ENCODE measurements around the gene PRR23E. TPM values are rescaled to one million over a fixed set of nuclear protein-coding genes. Genes with fewer than 3 reads are reported as not detected.

The PRR23E gene
- total and polyA plus RNA-seq, 2 donors (not counting 3 experiments of a cell fraction or from before 2014, with no cell fraction given) = not detected

DNA sequence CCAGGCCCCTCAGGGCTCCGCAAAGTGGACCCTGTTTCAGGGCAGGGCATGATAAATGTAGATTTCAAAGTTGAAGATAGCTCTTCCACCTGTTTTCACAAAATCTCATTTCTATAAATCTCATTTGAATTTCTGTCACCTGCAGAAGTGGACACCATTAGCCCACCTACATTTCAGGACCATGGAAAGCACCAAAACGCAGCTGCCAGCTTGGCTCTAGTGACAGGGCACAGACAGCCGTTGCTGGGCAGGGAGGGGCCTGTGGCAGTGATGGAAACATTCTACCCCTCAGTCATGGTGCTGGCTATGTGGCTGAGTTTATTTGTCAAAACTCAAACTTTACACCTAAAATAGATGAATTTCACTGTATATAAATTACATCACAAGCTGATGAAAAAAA is 40.4 kb downstream of the PRR23E start:
- no TSS peak for BruUV-seq (replicated peaks)
- Histone ChIP-seq H3K9me1 (replicated peaks; ENCODE audit: control insufficient read depth, extremely low read depth, insufficient read depth, low read length) (no peaks in the 10 kb centered on the region), H4K20me1 (replicated peaks; ENCODE audit: control insufficient read depth, extremely low read depth, insufficient read depth, low read length) (no peaks in the 10 kb centered on the region), H3K9me3 (replicated peaks; ENCODE audit: control insufficient read depth, insufficient read depth, low read length) (no peaks in the 10 kb centered on the region), H3K4me3 (replicated peaks in 1 of 3; ENCODE audit: insufficient read depth in 1 of 3, low read depth in 1 of 3, low read length in 3 of 3) (no peak overlapping the region), H3K4me1 (ENCODE audit: control insufficient read depth, extremely low read depth, insufficient read depth, low read length) (no peaks in the 10 kb centered on the region), H3K4me2 (ENCODE audit: insufficient read depth, low read length) (no peak overlapping the region), H2AFZ (ENCODE audit: low read depth, low read length) (no peak overlapping the region), H3K27ac (ENCODE audit: insufficient read depth, low read depth, low read length) (no peak overlapping the region), H3K36me3 (ENCODE audit: control insufficient read depth in 2 of 2, extremely low read depth in 1 of 2, insufficient read depth in 2 of 2, low read length in 2 of 2) (no peaks in the 10 kb centered on the region), H3K9ac (replicated peaks; ENCODE audit: extremely low read depth, insufficient read depth, low read length) (no peak overlapping the region), H3K79me2 (ENCODE audit: control insufficient read depth, insufficient read depth, low read length) (no peaks in the 10 kb centered on the region), H3K27me3 (ENCODE audit: control insufficient read depth in 2 of 2, insufficient read depth in 2 of 2, low read length in 2 of 2) (no peaks in the 10 kb centered on the region)
- ChIA-PET CTCF (no interaction called here), POLR2A (no interaction called here)
- no peak for FAIRE-seq
- dilution Hi-C loops (cut with MboI; ENCODE audit: extremely low pct_ligation_motif_present, low sequenced_read_pairs) = no loop called here
- intact Hi-C loops (cut with micrococcal nuclease) = no loop called here
- DNase-seq (ENCODE audit: low read depth, low spot score) = no peak
- TF ChIP-seq, protein P1, sequence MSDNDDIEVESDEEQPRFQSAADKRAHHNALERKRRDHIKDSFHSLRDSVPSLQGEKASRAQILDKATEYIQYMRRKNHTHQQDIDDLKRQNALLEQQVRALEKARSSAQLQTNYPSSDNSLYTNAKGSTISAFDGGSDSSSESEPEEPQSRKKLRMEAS (IDR thresholded peaks at IDR 0.05; ENCODE audit: insufficient read depth, insufficient read length) = no peak
- TF ChIP-seq EZH2 (IDR thresholded peaks at IDR 0.05; ENCODE audit: borderline replicate concordance, low read depth, low read length, severe bottlenecking) (no peak), POLR2A (IDR thresholded peaks at IDR 0.05; ENCODE audit: low read depth, low read length) (no peak), MYC (IDR thresholded peaks at IDR 0.05; ENCODE audit: low read depth, low read length) (no peak)

DNA sequence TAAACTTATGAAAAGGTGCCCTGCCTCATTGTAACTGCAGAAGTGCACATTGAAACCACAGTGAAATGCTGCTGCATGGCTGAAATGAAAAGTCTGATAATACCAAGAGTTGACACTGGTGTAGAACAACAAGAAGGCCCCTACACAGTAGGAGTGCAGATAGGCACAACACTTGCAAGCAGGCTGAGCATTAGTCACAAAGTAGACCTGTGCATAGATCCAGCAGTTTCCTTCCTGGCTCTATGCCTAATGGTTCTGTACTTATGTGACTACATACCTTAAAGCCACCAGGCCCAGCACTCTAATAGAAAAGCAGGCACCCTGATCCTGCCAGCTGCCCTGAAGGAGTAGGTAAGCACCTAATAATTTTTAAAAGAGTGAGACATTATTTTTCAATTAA is 41.8 kb downstream of the PRR23E start:
- Histone ChIP-seq H4K20me1 (replicated peaks; ENCODE audit: control insufficient read depth, extremely low read depth, insufficient read depth, low read length) (no peaks in the 10 kb centered on the region), H3K9me3 (replicated peaks; ENCODE audit: control insufficient read depth, insufficient read depth, low read length) (no peaks in the 10 kb centered on the region), H3K36me3 (ENCODE audit: control insufficient read depth in 2 of 2, extremely low read depth in 1 of 2, insufficient read depth in 2 of 2, low read length in 2 of 2) (no peaks in the 10 kb centered on the region), H3K79me2 (ENCODE audit: control insufficient read depth, insufficient read depth, low read length) (no peaks in the 10 kb centered on the region), H3K9ac (replicated peaks; ENCODE audit: extremely low read depth, insufficient read depth, low read length) (no peak overlapping the region), H2AFZ (ENCODE audit: low read depth, low read length) (no peak overlapping the region), H3K27me3 (ENCODE audit: control insufficient read depth in 2 of 2, insufficient read depth in 2 of 2, low read length in 2 of 2) (no peaks in the 10 kb centered on the region), H3K4me3 (replicated peaks in 1 of 3; ENCODE audit: insufficient read depth in 1 of 3, low read depth in 1 of 3, low read length in 3 of 3) (no peak overlapping the region), H3K4me1 (ENCODE audit: control insufficient read depth, extremely low read depth, insufficient read depth, low read length) (no peaks in the 10 kb centered on the region), H3K4me2 (ENCODE audit: insufficient read depth, low read length) (no peak overlapping the region), H3K27ac (ENCODE audit: insufficient read depth, low read depth, low read length) (no peak overlapping the region), H3K9me1 (replicated peaks; ENCODE audit: control insufficient read depth, extremely low read depth, insufficient read depth, low read length) (no peaks in the 10 kb centered on the region)
- ChIA-PET CTCF (no interaction called here), POLR2A (no interaction called here)
- no peak for TF ChIP-seq MYC (IDR thresholded peaks at IDR 0.05; ENCODE audit: low read depth, low read length)
- no peak for TF ChIP-seq JUN (IDR thresholded peaks at IDR 0.05; ENCODE audit: borderline replicate concordance, insufficient read depth, insufficient read length, low read depth)
- no peak for TF ChIP-seq POLR2A (IDR thresholded peaks at IDR 0.05; ENCODE audit: low read depth, low read length)
- no peak for TF ChIP-seq EZH2 (IDR thresholded peaks at IDR 0.05; ENCODE audit: borderline replicate concordance, low read depth, low read length, severe bottlenecking)
- TF ChIP-seq POLR2AphosphoS5 (IDR thresholded peaks at IDR 0.05; ENCODE audit: insufficient read depth, low read depth, low read length) = no peak
- intact Hi-C loops (cut with micrococcal nuclease) = no loop called here
- dilution Hi-C loops (cut with MboI; ENCODE audit: extremely low pct_ligation_motif_present, low sequenced_read_pairs) = no loop called here
- no TSS peak for BruUV-seq (replicated peaks)
- DNase-seq (ENCODE audit: low read depth, low spot score) (no peak), FAIRE-seq (no peak)

Measured in endothelial cell of umbilical vein (primary cell).